GM21447 (cell line): ENCODE data around the gene STMND1.
"Not testable (repeated sequence)": the region's sequence is repeated elsewhere in the genome, so short reads cannot be mapped to it uniquely, and the experiment has no call there.

ENCODE experiments used
- ATAC-seq: cut with Tn5 transposase; IDR thresholded peaks from one replicate; pipeline ENCODE4 v1.9.1; 2021; ENCODE audit not compliant: unreplicated experiment

STMND1 gene

DNA sequence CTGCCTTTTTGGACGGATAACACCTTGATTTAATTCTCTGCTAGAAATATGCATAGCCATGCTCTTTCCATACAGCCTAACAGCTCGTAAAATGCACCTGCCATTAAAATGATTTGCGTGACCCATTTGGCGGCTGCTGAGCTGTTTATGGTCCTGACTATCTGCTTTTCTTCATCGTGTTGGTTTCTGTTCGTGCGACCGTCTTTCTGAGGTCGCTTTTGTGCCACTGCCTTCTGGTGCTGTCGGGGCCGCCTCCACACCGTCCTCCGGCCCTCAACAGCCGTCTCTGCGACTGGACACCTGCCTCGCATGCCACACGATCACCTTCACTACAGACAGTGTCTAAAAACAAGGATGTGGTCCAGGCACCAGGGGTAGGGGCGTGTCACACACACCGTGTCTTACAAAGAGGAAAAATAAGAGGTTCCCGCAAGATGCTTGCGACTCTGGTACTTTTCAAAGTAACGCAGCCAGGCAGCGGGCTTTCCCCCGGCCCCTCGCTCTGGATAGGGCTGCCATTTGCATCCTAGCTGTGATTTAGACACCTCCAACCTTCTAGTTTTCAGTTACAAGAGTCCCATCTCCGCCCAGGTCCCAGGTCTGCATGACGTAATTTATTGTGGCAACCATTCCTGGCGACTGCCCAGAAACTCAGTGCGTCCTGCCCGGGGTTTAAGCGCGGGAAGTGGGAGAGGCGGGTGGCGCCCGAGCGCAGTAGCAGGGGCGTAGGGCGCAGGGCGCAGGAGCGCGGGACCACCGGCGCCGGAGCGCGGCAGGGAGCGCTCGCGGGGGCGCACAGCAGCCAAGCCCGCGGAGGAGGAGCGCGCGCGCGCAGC, at the start of gene STMND1:
Gene STMND1, plus strand, starts transcription at position 629 of the 836 bp plus-strand sequence. CDS start 208 bp downstream, outside the sequence.
- ATAC-seq = no peak

DNA sequence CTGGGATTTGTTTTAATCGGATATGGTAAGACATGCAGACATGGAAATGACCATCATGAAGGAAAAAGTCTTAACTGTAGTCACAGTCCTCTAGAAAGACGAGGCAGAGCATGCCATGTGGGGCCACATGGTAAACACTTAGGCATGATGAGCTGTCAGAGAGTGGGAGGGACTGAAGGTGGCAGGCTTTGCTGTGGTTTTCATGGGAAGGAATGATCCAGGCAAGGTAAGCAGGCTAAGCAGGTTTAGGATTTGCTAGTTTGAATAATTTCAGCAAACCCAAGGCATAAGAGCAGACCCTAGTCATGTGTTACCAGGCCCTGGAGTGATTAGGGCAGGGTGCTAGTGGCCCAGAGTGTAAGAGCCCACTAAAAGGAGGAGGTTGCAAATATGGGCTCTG, 47.2 kb upstream of the STMND1 start:
- no peak for ATAC-seq

- no peak for ATAC-seq
These were observed 44.5 kb upstream of the STMND1 start for GRCh38 chr6:17057322-17057721.

GRCh38 chr6:17058550-17058949, 43.3 kb upstream of the STMND1 start:
- ATAC-seq = no peak

- ATAC-seq = no peak
These were observed 42.8 kb upstream of the STMND1 start for GRCh38 chr6:17059022-17059421.

DNA sequence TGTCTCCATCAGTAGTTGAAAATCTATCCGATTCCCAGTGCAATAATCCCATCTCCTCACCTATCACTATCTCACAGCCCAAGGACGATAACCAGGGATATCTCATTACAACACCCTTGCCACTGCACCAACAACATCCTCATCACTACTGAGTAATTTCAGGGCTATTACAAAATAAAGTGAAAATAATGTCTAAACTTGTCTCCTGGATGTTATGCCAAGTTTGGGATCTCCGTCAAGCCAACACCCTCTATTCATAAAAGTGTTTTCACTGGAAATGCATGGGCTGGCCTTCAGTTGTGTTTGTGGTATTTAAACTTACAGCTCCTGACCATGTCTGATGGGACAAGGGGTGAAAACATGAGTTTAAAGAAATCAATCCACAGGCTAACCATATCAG, 42.0 kb upstream of the STMND1 start:
- ATAC-seq = no peak

DNA sequence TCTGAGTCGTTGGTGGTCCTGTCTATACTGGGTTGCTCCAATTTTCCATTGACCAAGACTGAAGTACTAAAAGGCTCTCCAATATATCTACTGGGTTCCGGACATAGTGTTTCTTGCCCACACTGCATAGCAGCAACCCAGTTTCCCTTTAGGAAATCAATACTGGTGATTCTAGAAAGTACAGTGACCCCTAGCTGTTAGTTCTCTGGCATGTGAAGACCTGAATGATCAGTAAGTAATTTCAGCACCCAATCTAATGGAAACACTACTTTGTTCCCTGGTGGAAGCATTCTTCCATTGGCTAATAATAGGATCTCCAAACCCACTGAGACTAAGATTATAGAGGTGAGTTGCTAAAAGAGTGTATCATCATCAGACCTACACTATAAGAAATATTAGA, 40.8 kb upstream of the STMND1 start:
- no peak for ATAC-seq

DNA sequence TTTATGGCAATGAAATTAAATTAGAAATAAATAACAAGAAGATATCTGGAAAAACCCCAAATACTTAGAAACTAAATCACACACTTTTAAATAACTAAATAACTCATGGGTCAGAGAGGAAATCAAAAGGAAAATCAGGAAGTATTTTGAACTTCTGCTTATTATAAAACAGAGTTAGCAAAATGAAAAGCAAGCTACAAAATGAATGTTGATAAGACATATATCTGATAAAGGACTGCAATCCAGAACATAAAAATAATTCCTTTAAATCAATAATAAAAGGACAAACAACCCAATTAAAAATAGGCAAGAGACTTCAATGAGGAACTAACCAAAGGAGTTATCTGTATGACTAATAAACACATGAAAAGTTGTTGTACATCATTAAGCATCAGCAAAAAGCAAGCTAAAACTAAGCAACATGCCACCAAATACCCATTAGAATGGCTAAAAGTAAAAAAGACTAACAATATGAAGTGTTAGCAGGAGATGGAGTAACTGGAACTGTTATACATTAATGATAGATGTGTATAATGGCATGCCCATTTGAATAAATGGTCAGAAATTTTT, 38.9 kb upstream of the STMND1 start:
- no peak for ATAC-seq

GRCh38 chr6:17064975-17065374, 36.9 kb upstream of the STMND1 start:
- no peak for ATAC-seq

- ATAC-seq = no peak
These were observed 35.2 kb upstream of the STMND1 start for GRCh38 chr6:17066610-17067009.

DNA sequence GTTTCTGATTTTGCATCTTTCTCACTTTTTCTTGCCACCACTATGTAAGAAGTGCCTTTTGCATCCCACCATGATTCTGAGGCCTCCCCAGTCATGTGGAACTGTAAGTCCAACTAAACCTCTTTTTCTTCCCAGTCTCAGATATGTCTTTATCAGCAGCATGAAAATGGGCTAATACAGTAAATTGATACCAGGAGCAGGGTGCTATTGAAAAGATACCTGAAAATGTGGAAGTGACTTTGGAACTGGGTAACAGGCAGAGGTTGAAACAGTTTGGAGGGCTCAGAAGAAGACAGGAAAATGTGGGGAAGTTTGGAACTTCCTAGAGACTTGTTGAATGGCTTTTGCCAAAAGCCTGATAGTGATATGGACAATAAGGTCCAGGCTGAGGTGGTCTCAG, 32.9 kb upstream of the STMND1 start:
- ATAC-seq = not testable (repeated sequence)

DNA sequence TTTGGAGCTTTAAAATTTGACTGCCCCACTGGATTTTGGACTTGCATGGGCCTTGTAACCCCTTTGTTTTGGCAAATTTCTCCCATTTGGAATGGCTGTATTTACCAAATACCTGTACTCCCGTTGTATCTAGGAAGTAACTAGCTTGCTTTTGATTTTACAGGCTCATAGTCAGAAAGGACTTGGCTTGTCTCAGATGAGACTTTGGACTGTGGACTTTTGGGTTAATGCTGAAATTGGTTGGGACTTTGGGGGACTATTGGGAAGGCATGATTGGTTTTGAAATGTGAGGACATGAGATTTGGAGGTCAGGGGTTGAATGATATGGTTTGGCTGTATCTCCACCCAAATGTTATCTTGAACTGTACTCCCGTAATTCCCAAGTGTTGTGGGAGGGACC, 31.4 kb upstream of the STMND1 start:
- not testable (repeated sequence) for ATAC-seq

DNA sequence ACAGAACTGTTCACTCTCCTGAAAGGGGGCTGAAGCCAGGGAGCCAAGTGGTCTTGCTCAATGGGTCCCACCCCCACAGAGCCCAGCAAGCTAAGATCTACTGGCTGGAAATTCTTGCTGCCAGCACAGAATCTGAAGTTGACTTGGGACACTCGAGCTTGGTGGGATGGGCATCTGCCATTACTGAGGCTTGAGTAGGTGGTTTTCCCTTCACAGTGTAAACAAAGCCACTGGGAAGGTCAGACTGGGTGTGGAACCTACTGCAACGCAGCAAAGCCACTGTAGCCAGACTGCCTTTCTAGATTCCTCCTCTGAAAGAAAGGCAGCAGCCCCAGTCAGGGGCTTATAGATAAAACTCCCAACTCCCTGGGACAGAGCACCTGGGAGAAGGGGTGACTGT, 28.3 kb upstream of the STMND1 start:
- ATAC-seq = not testable (repeated sequence)

DNA sequence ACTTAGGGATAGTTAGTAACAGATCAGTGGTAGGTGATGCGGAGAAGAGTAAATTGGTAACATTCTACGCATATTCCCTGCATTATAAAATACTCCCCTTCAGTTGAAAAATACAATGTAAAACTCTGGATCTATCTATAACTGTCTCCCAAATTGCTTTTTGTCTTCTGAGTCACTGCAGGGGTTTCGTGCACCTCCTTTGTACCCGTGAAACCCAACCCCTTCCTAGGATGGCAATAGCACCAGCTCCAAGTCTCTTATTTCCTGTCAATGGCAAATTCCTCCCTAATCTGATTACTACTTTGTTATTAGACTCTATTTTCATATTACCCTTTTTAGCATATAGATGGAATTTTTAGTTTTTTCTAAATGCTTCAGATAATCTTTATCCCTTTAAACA, 20.6 kb upstream of the STMND1 start:
- no peak for ATAC-seq

- no peak for ATAC-seq
These were observed 19.9 kb upstream of the STMND1 start for GRCh38 chr6:17081860-17082508.

DNA sequence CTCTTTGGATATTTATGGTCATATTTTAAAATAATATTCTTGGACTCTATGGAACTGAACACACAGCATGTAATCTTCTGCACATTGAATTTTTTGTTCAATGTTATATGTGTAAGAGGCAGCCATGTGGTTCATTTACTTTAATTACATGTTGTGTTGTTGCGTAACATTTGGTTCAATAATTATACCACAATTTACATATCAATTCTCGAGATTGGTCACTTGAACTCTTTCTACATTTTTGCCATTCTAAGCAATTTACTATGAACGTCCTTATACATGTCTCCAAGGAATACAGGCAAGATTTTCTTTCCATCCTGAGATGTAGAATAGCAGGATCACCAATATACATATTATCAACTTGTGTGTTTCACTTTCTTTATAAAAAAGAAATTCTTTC, 18.5 kb upstream of the STMND1 start:
- ATAC-seq = no peak

- no peak for ATAC-seq
These were observed 15.4 kb upstream of the STMND1 start for GRCh38 chr6:17086469-17086868.

GRCh38 chr6:17088091-17088611, 13.7 kb upstream of the STMND1 start:
- ATAC-seq = no peak

- ATAC-seq = no peak
These were observed 10.7 kb upstream of the STMND1 start for GRCh38 chr6:17091122-17091521.

DNA sequence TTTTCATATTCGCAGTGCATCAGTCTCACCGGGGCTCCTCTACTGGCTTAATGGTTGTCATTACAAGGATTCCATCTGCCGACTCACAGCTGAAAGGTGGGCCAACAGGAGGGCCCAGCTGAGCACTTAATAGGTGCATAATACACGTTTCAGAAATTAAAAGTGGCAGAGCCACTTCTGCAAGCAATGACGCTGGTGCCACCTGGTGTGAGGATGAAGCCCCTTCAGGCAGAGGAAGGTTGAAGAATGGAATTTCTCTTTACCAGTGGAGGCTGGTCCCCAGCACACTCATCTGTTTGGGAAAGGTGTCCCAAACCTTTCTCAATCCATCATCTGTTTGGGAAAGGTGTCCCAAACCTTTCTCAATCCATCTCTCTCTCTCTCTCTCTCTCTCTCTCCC, 8.2 kb upstream of the STMND1 start:
- ATAC-seq = no peak

DNA sequence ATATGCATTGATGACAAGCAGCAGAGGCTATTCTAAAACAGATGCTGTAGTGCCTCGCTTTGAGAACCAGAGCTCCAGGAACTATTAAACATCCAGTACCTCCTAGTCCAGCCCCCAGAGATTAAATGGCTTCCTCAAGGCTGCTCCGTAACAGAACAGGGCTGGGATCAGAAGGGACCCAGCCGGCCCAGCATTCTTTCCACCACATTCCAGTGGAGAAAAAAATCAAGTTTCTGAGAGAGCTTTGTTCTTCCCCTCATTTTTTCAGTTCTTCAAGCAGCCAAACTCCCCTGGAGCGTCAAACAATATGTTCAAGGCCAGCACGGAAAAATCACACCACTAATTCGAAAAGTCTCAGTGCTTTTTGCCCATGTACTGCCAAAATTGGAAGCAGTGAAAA, 5.8 kb upstream of the STMND1 start:
- ATAC-seq = no peak

GRCh38 chr6:17096652-17097051, 5.2 kb upstream of the STMND1 start:
- ATAC-seq = no peak
